K562 (cell line): ENCODE measurements around the gene LCN12. TPM values are rescaled to one million over a fixed set of nuclear protein-coding genes. Genes with fewer than 3 reads are reported as not detected.

ENCODE experiments used
- ATAC-seq: fragments of 200-7000 bp; cut with Tn5 transposase; 3 replicates; pipeline ENCODE4 v1.9.1; 2020; ENCODE audit warnings: moderate library complexity
- BruUV-seq: library from RNA; stranded (reverse); fragments of 400-500 nt; replicated peaks from 2 replicates; lab custom pipeline; 2021; lab: Mats Ljungman, UMichigan
- CTCF ChIA-PET: fragments of 300-600 bp; formaldehyde crosslinking; extraction: SDS; loops from one replicate; lab custom pipeline; 2021; ENCODE audit warnings: low intra/inter-chr PET ratio; lab: Yijun Ruan, JAX
- POLR2A ChIA-PET: fragments of 300-600, 350-650 bp; sonication (Branson Sonifier 250); formaldehyde crosslinking; extraction: SDS; loops from one replicate; lab custom pipeline; 2021; ENCODE audit warnings: antibody characterized with exemption, inconsistent platforms; lab: Yijun Ruan, JAX
- DNase-seq, 4 experiments: peaks; one replicate each; pipeline versions ENCODE4 v3.0.0 to v3.0.0-alpha.2; 2011 to 2018; ENCODE audit warnings: low spot score in 3 of 4, mixed read lengths in 3 of 4; ENCODE audit errors: extremely low read depth in 1 of 4
- FAIRE-seq: peaks from 2 replicates; lab custom pipeline; 2011; peaks lifted over from hg19 to GRCh38; lab: Jason Lieb, UNC
- H2AFZ ChIP-seq: 2 replicates; pipeline ENCODE4 v1.6.0; 2011; ENCODE audit warnings: low read depth, low read length, control low read depth, inconsistent platforms
- H3K27ac ChIP-seq: fragments of 200-600 bp; 3 replicates; pipeline ENCODE4 v1.8.0; 2011; ENCODE audit warnings: low read depth, mild to moderate bottlenecking, control low read depth, inconsistent platforms, low read length, moderate library complexity, mixed read lengths; ENCODE audit errors: extremely low read depth
- H3K27me3 ChIP-seq, 2 experiments: fragments of 300-600 bp in 1 of 2; 2 replicates in 1 of 2; 3 replicates in 1 of 2; pipeline versions ENCODE4 v1.6.0 to v1.8.0; 2011; ENCODE audit warnings: inconsistent platforms in 2 of 2, low read length in 2 of 2, mild to moderate bottlenecking in 1 of 2, mixed read lengths in 1 of 2, moderate library complexity in 1 of 2; ENCODE audit not compliant: control insufficient read depth in 2 of 2, insufficient read depth in 2 of 2
- H3K36me3 ChIP-seq: fragments of 300-600 bp; 3 replicates; pipeline ENCODE4 v1.8.0; 2011; ENCODE audit warnings: mild to moderate bottlenecking, low read length, inconsistent platforms; ENCODE audit not compliant: control insufficient read depth, insufficient read depth
- H3K4me1 ChIP-seq, 2 experiments: fragments of 200-600 bp in 1 of 2; replicated peaks in 1 of 2; 2 replicates in 1 of 2; 3 replicates in 1 of 2; pipeline versions ENCODE4 v1.5.1 to v1.8.0; 2011; ENCODE audit warnings: inconsistent platforms in 2 of 2, low read length in 2 of 2, mild to moderate bottlenecking in 1 of 2, mixed read lengths in 1 of 2, moderate library complexity in 1 of 2; ENCODE audit not compliant: control insufficient read depth in 2 of 2, insufficient read depth in 2 of 2
- H3K4me2 ChIP-seq: 2 replicates; pipeline ENCODE4 v1.6.1; 2011; ENCODE audit warnings: low read length, control low read depth, inconsistent platforms, mixed read lengths; ENCODE audit not compliant: insufficient read depth
- H3K4me3 ChIP-seq: fragments of 200-600 bp; sonication (generic), shearing (Covaris generic); 2 replicates; pipeline ENCODE4 v1.5.1; 2016; ENCODE audit warnings: control low read depth, inconsistent platforms
- H3K79me2 ChIP-seq: fragments of 200-600 bp; 3 replicates; pipeline ENCODE4 v1.8.0; 2011; ENCODE audit warnings: low read length, inconsistent platforms; ENCODE audit not compliant: control insufficient read depth, insufficient read depth
- H3K9ac ChIP-seq, 2 experiments: 2 replicates each; pipeline versions ENCODE4 v1.6.0 to v1.6.1; 2011; ENCODE audit warnings: low read depth in 2 of 2, low read length in 2 of 2, control low read depth in 1 of 2, inconsistent platforms in 1 of 2, mild to moderate bottlenecking in 1 of 2, mixed read lengths in 1 of 2; ENCODE audit not compliant: insufficient read depth in 1 of 2
- H3K9me1 ChIP-seq: one replicate; pipeline ENCODE4 v1.6.0; 2011; ENCODE audit warnings: inconsistent platforms, mild to moderate bottlenecking, low read length, moderate library complexity; ENCODE audit not compliant: control insufficient read depth, insufficient read depth
- H3K9me3 ChIP-seq: replicated peaks from 2 replicates; pipeline ENCODE4 v1.5.1; 2011; ENCODE audit warnings: low read depth, low read length, inconsistent platforms; ENCODE audit not compliant: control insufficient read depth, insufficient read depth
- H4K20me1 ChIP-seq: replicated peaks from 2 replicates; pipeline ENCODE4 v1.6.1; 2011; ENCODE audit warnings: low read length, inconsistent platforms, mixed read lengths; ENCODE audit not compliant: control insufficient read depth, insufficient read depth
- NFIC ChIP-seq: fragments of 450-650 bp; IDR thresholded peaks from 2 replicates; pipeline ENCODE4 v1.6.1; 2017; ENCODE audit warnings: mild to moderate bottlenecking, inconsistent platforms
- POLR2B ChIP-seq: fragments of 450-650 bp; IDR thresholded peaks from 2 replicates; pipeline ENCODE4 v1.6.1; 2018; ENCODE audit warnings: low read depth; ENCODE audit not compliant: partially characterized antibody
- POLR2G ChIP-seq: fragments of 200-400 bp; formaldehyde crosslinking; IDR thresholded peaks from 2 replicates; pipeline ENCODE4 v1.6.1; 2017; ENCODE audit warnings: low read depth, mild to moderate bottlenecking, antibody characterized with exemption, low read length, moderate library complexity
- SAFB ChIP-seq: fragments of 200-400 bp; formaldehyde crosslinking; IDR thresholded peaks from 2 replicates; pipeline ENCODE4 v1.6.1; 2017; ENCODE audit warnings: low read depth, low read length, borderline replicate concordance
- WGBS: fragments of 100-300 bp; shearing (Covaris generic); methylation state at CpG from one replicate; pipeline ENCODE4 v1.1.6; 2016; ENCODE audit warnings: low coverage, mixed read lengths; ENCODE audit not compliant: insufficient coverage; ENCODE audit errors: missing lambda C conversion rate; 5-methylcytosine and 5-hydroxymethylcytosine counted together
- in situ Hi-C: fragments of 300-500 bp; cut with MboI; formaldehyde crosslinking; loops from 4 replicates; pipeline ENCODE4 v1.15.0; 2018; ENCODE audit warnings: inconsistent platforms, mixed read lengths
- intact Hi-C: fragments of 100-400 bp; cut with micrococcal nuclease; formaldehyde crosslinking; loops from 2 replicates; pipeline ENCODE4 v1.14.2; 2022
- polyA plus RNA-seq, 8 experiments: library from polyadenylated mRNA; depleted of rRNA in 4 of 8; stranded (reverse) in 5 of 8; unstranded in 3 of 8; fragments of >200 nt; fragmentation: Nextera tagmentation in 2 of 8; fragmentation: Illumina TruSeq in 1 of 8; extraction: Ambion mirVana in 2 of 8; extraction: Trizol in 1 of 8; gene quantifications; 2 replicates each; pipeline versions ENCODE4 v1.2.1 to v1.2.3, GENCODE V29; 2011 to 2014; ENCODE audit warnings: inconsistent platforms in 1 of 8, missing spikeins in 1 of 8
- total RNA-seq, 7 experiments: library from RNA; depleted of rRNA in 6 of 7; stranded (reverse); fragments of >200 nt in 6 of 7; fragmentation: Illumina TruSeq in 2 of 7; extraction: Trizol in 2 of 7; gene quantifications; 2 replicates each; pipeline versions ENCODE4 v1.2.1 to v1.2.3, GENCODE V29; 2011 to 2021; ENCODE audit warnings: low replicate concordance in 1 of 7

Gene LCN12
- total and polyA plus RNA-seq, 9 of the 15 experiments (the other 6 are each of a cell fraction or from before 2014, with no cell fraction given) = 0.05 TPM; not detected in 8

GRCh38 chr9:136946228-136947027 lies 5.6 kb upstream of the LCN12 start:
- Histone ChIP-seq H3K27me3 (no peaks in the 10 kb centered on the region), H3K27ac (no peak overlapping the region), H4K20me1 (no peaks in the 10 kb centered on the region), H2AFZ (no peak overlapping the region), H3K4me1 (peaks cover 24 to 90% of the 10 kb centered on the region in 2 experiments), H3K9me3 (no peaks in the 10 kb centered on the region), H3K36me3 (peaks cover 20% of the 10 kb centered on the region; the same call in 2 of the 3 replicates), H3K4me2 (no peak overlapping the region), H3K9me1 (peaks cover 2% of the 10 kb centered on the region), H3K9ac (peak overlapping the region in 1 of 2 experiments; percentile 83; a peak in 2 of 4 replicates), H3K4me3 (no peak overlapping the region), H3K79me2 (peaks cover 26% of the 10 kb centered on the region)
- CTCF ChIA-PET = interaction anchor here (0.6 kb wide), 1 partner anchor 118 kb away, joined by 3 read pairs; no protein-coding TSS in a partner anchor
- TF ChIP-seq NFIC (0 out of 2 replicates have a peak, but pooled peaks have one; percentile 34), SAFB (0 out of 2 replicates have a peak, but pooled peaks have one; percentile 3), POLR2G (peak; percentile 1; the same call in 1 of the 2 replicates), POLR2B (no peak)
- intact Hi-C loops (loop anchor here (5.0 kb wide), 2 partner anchors 46 to 159 kb away; partner anchors contain the start of gene PAXX), in situ Hi-C loops (loop anchor here (5.0 kb wide), 1 partner anchor 91 kb away; no protein-coding TSS in a partner anchor)
- no TSS peak for BruUV-seq
- 81% methylated on average over 22 of the region's 27 CpGs for WGBS
- ATAC-seq (no peak), FAIRE-seq (no peak), DNase-seq (no peak)
- POLR2A ChIA-PET = interaction anchor here (1.3 to 1.9 kb wide), 2 partner anchors 10 to 19 kb away, joined by 3 to 6 read pairs; no protein-coding TSS in a partner anchor
